NCI-H524 (cell line): ENCODE data around the gene CDC42EP2.

Experiments
- DNase-seq, 2 experiments: peaks; one replicate each; lab custom pipeline; 2025; lab: John Stamatoyannopoulos, UW

CDC42EP2 gene, protein sequence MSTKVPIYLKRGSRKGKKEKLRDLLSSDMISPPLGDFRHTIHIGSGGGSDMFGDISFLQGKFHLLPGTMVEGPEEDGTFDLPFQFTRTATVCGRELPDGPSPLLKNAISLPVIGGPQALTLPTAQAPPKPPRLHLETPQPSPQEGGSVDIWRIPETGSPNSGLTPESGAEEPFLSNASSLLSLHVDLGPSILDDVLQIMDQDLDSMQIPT

DNA sequence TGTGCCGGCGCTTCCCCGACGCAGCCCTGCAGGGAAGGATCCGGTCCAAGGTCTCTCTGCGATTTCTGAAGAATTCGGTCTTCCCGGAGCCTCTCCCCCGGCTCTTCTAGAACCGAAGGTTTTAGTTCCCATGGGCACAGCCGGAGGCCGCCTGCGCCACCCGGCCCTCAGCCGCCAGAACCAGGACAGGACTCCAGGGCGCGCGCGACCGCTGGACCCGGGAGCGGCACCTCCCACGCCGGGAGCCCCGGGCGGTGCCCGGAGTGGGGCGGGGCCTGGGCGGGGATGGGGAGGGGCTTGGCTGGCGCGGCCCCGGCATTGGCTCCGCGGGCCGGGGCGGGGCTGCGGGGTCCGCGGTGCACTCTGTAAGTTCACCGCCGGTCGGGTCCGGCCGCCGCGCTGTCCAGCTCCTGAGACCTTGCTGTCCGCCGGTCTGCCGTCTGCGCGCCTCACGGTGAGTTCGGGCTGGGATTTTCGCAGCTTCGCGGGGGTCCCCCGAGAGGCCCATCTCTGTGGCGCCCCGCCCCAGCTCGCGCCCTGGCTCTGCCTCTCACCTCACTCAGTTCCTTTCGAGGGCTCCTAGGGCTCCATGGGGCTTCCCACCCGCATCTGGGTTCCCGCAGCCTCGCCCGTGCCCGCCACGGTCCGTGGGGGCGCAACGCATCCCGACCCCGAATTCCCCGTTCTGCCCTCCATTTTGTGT is at the start of gene CDC42EP2:
CDC42EP2 (plus strand) TSS at position 366 of the 703 bp plus-strand sequence. CDS start 6,033 bp downstream, outside the sequence.
- DNase-seq: peak; percentile 32 to 71

DNA sequence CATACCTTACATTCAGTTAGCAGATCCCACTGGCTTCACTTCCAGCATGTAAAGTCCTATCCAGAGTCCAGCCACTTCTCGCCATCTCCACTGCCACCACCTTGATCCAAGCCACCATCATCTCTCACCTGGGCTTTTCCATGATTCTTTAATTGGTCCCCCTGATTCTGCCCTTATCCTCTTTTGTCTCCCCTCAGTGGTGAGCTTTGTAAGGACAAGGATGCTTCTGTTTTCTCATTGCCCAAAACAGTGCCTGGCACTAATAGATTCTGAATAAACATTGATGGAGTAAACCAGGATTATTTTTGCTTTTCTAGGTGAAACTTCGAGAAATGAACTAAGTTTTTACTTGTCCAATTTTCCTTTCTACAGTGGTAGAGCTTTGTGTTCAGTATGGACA is 48.5 kb upstream of the CDC42EP2 start:
- no peak for DNase-seq

DNA sequence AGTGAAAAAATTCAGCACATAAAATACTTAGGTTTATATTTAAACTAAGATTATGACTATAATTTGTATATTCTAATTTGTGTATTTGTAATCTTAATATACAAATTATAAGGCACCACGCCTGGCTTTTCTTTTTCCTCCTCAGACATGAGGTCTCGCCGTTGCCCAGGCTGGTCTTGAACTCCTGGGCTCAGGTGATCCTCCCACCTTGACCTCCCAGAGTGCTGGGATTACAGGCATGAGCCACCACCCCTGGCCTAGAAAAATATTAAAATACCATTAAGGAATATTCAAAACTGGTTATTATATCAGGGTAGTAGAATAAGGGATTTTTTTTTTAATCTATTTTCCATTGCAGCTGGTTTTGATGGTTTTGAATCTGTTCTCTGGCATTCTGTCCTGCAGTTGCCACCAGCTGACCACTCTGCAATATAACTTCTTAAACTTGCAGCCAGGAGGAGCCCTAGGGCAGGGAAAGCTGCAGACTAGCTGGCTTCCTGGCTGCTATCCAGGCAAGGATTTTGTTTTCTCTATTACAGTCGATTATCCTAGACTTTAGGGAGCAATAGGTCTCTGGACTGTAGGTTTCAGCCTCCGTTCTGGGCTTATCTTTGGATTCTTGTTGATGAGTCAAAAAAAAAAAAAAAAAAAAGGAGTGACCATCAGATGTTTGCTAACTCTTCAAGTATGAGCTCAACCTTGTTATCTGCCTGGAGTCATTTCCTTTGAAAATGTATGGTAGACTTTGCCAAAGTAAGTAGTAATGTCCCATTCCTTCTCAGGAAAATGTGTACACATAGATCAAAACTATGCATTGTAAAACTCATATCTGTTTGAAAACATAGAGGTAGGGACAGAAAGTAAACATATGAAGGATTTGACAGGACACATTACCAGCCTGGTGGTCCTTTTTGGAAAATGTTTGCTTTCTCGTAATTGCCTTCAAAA is 39.7 kb upstream of the CDC42EP2 start:
- peak; percentile 45 to 66 for DNase-seq

DNA sequence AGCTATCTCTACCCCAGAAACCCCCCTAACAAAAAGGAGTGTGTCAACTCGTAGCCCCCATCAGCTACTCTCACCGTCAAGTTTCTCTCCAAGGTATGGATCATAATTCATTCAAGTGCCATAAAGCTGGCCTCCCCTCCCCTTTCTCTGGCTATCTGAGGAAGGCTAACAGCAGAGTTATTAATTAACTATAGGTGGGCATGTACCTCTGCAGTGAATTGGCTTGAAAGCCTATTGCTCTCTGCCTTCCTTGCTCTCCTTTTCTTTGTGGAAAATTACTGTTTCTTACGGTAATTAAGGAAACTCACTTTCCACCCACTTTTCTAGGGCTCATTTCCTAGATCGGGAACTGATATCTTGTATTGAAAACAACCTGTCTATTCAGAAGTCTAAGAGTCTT is 38.8 kb upstream of the CDC42EP2 start:
- no peak for DNase-seq

DNA sequence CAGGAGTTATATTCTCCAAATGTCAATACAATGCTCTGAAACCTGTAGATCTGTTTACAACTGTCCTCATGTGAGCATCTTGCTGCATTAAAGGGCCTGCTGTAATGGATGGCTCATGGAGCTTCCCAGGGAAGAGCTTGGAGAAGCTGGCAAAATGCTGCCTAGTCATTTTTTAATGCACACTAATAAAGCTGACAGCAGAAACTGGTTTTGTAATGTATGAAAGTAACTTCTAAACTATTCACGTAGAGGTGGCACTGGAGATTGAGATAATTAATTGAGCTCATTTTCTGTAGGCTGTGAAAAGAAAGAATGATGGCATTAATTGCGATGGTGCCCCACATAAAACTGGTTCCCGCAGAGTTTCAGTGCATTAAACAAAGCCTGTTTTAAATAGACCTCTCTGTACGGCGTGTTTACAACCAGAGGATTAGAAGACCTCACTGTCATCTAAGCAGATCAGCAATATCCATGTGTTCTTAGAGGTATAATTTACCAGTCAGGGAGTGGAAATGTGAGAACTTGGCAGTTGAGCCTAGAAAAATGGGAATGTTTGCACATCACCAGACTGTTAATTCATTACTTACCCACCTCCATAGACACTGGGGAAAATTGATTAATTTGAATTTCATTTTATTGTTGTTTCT is 36.9 kb upstream of the CDC42EP2 start:
- no peak for DNase-seq

DNA sequence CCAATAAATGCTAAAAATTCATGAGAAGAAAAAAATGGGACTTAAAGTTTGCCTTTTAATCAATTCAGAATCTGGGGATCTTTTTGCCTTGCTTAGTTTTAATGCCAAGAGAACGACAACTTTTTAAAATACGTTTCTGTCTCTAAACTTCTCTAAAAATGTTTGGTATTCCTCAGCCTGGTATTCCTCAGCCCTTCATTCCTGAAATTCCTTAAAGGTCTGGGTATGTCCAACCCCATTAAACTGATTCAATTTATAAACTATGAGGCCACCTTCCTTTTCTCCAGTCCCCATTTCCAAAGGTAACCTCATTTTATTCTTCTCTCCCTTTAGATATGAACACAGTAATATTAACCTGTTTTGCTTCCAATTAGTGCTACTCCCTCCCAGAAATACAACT is 36.3 kb upstream of the CDC42EP2 start:
- DNase-seq: no peak

DNA sequence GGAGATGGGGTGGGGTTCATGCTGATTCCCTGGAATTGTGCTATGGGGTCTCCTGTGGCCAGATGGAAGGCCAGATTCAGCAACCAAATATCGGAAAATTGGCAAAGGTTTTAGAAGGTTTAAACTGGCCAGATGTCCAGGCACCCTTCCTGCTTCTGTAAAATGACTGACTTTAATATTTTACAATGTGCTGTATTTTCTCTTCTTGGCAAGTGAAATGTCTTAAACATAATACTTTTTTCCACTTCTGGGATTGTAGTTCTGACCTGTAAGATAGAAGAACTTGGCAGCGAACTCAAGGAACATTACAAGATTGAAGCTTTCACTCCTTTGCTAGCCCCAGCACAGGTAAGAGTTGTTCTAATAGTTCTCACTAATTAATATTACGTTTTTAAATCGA is 35.4 kb upstream of the CDC42EP2 start:
- no peak for DNase-seq

DNA sequence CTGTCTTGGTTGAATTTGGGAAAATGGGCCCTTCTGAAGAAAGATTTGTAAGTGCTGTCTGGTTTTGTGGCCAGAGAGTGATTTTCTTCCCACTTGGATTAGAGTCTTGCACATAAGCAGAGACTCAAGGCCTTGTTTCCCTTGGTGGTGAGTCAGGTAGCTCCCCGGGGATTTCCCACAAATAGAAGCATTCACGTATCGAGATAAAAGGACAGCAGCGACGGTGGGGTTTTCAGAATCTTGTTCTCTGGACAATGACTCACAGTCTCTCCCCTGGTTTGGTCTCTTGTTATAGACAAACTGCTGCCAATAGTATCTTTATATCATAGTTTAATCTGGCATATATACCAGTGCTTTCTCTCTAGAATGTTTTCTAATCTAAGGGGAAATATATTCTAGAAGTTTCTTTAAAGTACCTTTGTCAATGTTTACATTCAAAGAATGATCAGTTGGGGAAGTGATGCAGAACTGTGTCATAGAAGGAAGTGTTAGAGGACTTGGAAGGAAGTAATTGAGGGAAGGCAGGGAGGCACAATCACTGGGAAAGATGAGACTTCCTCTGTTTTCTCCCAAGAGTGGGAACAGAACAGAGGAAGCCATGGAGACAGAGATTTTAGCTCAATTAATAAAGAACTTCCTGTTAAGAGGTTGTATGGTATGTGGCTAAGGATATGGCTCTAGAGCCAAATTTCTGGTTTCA is 34.8 kb upstream of the CDC42EP2 start:
- no peak for DNase-seq

DNA sequence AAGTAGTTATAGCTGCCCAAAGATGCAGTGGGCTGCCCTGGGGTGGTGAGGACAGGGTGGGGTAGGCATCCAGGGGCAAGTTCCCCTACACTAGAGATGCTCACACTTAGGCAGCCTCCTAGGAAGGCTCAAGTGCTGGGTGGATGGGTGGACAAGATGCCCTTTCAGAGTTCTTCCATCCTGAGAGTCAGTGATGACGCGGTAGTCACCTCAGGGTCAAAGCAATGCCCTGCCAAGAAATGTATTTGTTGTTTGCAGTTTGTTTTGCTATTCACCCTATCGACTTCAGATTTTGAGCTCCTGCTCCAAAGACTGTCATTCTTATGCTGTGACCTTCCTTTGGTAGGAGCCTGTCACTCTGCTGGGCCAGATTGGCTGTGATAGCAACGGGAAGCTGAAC is 34.0 kb upstream of the CDC42EP2 start:
- DNase-seq: no peak

DNA sequence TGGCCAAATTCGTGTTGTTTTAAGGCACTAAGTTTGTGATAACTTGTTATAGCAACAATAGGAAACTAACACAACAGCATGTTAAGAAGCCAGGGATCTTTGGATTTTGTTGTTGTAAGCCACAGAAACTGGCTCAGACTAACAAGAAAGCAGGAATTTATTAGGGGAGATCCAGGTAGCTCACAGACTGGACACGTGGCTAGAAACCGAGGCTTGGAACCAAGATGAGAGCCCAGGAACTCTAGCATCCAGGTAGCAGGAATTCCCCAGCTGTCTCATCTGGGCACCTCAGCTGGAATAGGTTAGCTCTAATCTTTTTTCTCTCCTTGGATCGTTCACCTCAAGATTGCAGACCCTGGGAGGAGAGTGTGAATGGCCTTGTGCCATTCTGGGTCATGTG is 28.0 kb upstream of the CDC42EP2 start:
- no peak for DNase-seq

DNA sequence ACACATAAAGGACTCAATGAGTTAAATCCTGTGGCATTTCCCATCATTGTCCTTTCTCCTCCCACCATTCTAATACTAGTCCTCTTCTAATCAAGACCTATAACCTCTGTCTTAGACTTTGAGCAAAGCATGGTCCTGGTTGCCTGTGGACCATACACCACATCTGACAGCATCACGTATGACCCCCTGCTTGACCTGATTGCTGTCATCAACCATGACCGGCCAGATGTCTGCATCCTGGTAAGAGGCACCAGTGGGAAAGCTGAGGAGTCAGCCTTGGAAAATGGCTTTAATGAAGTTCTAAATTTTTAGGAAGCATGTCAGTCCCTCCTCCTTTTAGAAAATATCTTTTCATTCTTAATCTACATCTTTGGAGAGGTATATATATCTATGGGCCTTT is 27.1 kb upstream of the CDC42EP2 start:
- DNase-seq: no peak

DNA sequence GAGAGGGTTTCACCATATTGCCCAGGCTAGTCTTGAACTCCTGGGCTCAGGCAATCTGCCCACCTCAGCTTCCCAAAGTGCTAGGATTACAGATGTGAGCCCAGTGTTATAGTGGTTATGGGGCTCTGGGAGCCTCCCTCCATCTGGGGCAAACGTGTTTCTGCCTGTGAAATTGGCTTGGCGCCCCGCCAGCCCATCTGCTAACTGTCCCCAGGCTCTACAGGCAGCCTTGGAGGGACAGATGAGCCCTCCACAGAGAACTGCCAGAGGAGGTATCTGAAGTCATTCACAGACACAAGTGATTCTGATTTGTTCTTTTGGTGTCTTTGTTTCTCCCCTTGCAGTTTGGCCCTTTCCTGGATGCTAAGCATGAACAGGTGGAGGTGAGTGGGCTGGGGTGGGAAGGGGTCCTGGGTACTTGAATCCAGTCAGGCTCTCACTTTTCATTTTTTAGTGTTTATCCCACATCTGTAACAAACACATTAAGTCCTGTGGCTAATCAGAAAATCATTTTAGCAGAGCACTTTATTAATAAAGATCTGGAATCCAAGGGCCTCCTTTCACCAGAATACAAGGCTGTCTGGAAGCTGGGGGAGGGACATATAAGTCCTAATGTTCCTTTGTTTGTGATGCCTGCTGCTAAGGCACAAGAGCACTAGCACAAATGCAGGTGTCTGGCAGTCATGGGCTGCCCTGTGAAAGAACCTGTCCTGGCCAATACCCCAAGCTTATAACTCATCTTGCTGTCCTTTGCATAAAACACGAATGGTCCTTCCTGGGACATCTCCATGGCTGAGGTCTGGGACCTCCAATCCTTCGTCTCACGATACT is 25.7 kb upstream of the CDC42EP2 start:
- DNase-seq: peak; percentile 94 to 99

DNA sequence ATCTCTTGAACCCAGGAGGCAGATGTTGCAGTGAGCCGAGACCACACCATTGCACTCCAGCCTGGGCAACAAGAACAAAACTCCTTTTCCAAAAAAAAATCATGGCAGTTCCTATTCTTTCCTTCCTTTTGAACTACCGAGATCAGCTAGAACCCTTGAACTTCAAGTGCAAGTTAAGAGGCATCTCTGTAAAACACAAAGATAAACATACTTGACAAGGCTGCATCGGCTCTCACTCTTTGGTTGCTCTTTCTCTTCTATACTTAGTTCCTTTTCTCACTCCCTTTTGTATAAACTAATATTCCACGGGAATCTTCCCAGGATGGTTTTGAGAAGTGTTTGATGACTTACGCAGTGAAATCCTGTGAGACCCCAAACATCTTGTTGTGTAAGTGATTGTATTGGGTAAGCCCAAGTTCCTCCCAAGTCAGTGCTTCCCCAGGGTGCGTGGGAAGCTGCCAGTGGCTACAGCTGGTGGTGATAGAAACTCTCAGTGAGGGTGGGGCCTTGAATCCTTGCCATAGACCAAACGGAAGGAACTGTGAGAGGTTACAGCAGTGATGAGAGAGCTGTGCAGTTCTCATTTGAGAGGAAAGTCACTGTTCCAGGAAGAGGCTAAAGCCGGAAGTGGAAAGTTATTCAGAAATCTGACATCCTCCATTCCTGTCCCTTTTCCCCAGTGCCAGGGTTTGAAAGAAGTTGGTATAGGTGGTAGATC is 24.1 kb upstream of the CDC42EP2 start:
- peak in 1 of 2 experiments; percentile 13 for DNase-seq

DNA sequence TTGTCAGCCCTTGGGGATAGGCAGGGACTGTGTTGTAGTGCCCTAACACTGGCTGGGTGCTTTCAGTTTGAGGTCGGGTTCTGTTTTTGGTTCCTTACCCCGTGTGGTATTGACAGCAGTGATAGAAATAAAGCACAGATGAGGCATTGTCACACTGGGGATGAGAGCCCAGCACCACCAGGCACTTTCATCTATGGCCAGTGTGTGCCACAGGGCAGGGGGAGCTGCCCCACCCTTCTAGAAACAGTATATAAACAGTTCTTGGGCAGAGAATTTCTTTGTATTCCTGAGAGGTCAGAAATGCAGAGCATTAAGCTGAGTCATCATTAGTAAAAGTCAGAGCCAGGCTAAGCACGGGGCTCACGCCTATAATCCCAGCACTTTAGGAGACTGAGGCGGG is 23.1 kb upstream of the CDC42EP2 start:
- no peak for DNase-seq

DNA sequence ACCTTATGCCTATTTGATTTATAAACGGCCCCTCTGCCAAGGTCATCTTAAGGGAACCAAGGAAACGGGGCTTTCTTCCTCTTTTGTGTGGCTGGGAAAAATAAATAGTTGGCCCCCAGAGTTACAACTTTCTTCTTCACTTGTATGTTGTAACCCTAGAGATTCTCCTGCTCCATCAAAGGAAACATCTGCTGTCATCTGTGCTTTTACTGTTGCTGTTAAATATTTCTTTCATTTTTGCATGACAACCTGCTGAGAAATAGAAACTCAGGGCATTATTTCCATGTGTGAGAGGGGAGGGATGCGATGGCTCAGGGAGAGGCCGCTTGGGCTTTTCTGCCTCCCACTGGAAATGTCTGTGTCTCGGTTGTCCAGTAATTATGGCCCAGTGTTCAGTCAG is 21.8 kb upstream of the CDC42EP2 start:
- no peak for DNase-seq

DNA sequence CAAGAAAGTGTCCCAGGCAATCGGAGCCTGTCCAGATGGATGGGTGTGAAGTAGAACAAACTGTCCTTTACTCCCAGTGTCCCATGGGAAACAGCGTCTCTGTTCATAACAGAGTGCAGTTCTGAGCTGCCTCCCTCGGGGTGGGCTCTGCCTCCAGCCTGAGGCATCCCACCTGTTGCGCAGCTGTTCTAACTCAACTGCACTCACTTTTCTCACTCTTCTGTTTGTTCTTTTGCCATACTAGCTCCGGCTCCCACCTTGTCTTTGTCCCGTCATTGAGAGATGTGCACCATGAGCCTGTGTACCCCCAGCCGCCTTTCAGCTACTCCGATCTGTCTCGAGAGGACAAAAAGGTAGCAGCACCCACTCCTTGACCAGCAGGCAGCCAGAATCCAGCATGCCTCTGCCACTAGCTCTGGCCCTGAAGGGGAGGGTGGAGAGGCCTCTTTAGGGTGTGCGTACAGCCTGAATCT is 20.7 kb upstream of the CDC42EP2 start:
- DNase-seq: peak in 1 of 2 experiments; percentile 44

DNA sequence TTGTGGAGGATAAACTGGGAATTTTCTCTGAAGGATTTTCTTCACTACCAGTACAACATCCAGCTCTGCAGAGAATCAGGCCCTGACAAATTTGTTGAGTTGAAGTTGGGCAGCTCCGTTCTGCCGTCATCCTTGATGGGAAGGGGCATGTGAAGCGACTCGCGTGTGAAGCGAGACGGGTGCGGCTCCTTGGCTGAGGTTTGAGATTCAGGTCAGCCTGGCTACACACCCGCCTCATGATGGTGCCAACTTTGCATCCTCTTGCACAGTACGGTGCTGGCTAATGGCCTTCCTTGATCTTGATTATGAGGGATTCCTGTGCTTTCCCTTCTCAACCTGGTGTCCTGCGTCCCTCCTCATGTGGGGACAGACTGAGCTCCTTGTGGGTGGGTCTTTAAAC is 19.7 kb upstream of the CDC42EP2 start:
- no peak for DNase-seq

DNA sequence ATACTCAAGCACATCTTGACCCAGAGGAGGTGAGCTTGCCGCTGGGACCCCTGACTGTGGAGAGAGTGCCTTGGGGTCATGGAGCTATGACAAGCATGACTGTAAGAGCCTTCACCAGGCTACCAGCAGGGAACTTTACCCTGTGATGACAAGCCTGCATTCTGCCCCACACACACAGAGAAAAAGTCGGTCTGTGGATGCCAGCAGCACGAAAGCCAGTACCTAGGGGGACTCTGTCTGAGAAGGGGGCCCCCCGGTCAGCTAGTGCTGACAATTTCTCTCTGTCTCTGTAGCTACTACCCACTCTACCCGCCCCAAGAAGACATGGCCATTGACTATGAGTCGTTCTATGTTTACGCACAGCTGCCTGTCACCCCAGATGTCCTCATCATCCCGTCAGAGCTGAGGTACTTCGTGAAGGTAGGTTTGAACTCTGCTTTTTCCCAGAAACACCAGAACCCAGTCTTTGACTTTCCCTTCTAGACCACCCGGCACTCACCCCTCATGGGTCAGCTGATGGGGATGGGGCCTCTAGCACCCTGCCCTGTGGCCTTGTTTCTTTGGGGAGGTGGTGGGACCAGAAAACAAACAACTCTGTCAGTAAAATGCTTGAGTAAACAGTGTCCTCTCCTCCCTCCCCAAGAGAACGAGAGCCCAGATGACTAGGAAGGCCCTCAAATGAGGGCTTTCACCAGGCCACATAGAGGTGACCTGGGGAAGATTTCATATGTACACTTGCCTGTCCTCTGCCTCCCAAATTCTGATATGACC is 18.9 kb upstream of the CDC42EP2 start:
- DNase-seq: no peak

DNA sequence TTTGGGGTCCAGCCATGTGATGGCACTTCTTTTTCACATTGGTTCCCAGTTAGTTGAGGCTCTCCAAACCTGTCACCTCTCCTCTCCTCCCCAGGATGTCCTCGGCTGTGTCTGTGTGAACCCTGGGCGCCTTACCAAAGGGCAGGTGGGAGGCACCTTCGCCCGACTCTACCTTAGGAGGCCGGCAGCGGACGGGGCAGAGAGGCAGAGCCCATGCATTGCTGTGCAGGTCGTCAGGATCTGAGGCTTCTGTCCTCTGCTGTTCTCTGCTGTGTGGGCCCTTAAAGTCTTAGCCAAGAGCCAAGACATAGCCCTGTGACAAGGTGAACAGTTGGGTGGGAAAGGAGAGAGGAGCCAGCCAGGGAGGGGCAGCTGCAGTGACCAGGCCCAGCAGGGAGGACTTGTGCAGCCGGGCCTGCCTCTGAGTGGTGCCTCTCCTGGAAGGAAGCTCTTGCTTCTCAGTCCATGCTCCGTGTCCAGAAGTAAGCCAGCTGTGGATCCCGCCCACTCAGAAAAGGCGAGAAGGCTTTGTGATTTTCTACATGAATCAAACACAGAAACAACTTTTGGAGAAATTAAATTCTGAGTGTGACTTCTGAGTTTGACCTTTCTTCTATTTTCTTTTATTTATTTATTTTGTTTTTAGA is 17.5 kb upstream of the CDC42EP2 start:
- DNase-seq: no peak
